Retinal pigment epithelial cell (primary cell): ENCODE measurements around the gene GUCA2A.
A peak's percentile ranks its signal among the peaks of the same experiment; 100 is the strongest.

Experiments used
- DNase-seq: peaks from one replicate; pipeline ENCODE4 v3.0.0-alpha.2; 2010; ENCODE audit warnings: low read depth
- H3K4me3 ChIP-seq: 2 replicates; pipeline ENCODE4 v1.5.1; 2011; ENCODE audit warnings: mild to moderate bottlenecking, low read length, control low read depth, moderate library complexity
- TF ChIP-seq, protein P1 (sequence below): conservative IDR thresholded peaks from 2 replicates; pipeline ENCODE4 v1.5.1; 2011; ENCODE audit warnings: low read depth, low read length, control low read depth, inconsistent platforms

The GUCA2A gene

DNA sequence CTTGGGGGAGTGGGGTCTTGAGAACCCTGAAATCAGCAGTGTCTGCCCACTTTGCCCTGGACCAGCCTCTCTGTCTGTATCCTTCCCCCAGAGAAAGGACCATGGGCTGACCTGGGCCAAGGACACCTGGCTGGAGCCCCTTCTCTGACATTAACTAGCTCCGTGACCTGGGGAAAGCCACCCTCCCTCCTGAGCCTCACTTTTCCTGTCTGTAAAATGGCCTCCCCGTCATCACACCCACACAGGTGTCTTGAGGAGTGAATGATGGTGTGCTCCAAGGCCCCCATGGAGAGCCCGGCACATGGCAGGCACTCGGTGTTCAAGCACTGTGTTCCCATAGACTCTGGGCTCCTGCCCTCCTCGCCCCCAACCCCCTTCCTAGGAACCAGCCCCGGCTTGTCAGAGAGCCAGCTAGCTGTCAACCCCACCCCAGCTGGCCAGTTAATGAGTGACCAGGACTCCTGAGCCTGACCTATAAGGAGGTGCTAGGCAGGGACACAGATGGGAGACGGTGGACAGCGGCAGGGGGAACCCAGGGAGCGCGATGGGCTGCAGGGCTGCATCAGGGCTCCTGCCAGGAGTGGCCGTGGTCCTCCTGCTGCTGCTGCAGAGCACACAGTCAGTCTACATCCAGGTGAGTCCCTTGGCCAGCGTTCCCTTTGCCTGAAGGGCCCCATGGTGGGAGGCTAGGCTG, 11.5 kb downstream of the GUCA2A start, which contains the start of gene GUCA2B:
TSS of gene GUCA2B (plus strand) at position 504 of the 694 bp plus-strand sequence. CDS start at position 545, 41 bp downstream.
- no peak within 1 kb of the TSS for H3K4me3 ChIP-seq
- DNase-seq = no peak
- TF ChIP-seq, protein P1, sequence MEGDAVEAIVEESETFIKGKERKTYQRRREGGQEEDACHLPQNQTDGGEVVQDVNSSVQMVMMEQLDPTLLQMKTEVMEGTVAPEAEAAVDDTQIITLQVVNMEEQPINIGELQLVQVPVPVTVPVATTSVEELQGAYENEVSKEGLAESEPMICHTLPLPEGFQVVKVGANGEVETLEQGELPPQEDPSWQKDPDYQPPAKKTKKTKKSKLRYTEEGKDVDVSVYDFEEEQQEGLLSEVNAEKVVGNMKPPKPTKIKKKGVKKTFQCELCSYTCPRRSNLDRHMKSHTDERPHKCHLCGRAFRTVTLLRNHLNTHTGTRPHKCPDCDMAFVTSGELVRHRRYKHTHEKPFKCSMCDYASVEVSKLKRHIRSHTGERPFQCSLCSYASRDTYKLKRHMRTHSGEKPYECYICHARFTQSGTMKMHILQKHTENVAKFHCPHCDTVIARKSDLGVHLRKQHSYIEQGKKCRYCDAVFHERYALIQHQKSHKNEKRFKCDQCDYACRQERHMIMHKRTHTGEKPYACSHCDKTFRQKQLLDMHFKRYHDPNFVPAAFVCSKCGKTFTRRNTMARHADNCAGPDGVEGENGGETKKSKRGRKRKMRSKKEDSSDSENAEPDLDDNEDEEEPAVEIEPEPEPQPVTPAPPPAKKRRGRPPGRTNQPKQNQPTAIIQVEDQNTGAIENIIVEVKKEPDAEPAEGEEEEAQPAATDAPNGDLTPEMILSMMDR = no peak

DNA sequence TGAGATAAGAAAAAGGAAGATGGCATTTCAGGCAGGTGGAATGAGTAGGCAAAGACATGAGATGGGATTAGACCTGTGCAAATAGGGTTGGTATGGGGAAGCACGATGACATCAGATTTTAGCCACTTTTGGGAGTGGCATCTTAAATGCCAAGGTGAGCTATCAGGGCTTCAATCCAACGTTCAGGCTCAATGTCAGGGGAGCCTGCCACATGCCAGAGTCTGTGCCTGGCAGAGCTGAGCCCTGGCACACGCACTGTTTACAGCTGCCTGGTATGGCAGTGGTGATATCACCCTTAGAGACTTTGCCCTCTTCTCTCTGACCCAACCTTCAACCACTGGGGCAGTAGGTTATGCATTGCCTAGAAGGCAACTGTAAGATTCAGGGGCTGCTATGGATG, 12.4 kb downstream of the GUCA2A start:
- no peak for DNase-seq
- TF ChIP-seq, protein P1 = no peak
- H3K4me3 ChIP-seq = no peak overlapping the region

DNA sequence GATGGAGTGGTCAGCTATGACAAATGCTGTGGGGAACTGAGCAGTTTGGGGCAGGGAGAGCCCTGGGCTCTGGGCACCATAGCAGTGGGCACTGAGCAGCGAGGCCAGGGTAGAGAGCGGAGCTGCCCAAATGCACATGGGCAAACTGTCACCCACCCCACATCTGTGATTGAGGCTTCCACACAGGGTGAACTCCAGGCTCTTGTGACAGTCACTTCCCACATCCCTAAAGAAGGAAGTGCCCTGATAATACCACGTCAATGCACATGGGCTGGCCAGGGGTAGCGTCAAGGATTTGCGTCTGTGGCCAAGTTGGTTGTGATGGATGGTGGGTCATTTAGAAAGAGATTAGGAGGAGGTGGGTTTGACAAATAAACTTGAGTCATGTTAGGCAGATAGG, 13.9 kb downstream of the GUCA2A start:
- DNase-seq = no peak
- TF ChIP-seq, protein P1 = no peak
- H3K4me3 ChIP-seq = no peak overlapping the region

DNA sequence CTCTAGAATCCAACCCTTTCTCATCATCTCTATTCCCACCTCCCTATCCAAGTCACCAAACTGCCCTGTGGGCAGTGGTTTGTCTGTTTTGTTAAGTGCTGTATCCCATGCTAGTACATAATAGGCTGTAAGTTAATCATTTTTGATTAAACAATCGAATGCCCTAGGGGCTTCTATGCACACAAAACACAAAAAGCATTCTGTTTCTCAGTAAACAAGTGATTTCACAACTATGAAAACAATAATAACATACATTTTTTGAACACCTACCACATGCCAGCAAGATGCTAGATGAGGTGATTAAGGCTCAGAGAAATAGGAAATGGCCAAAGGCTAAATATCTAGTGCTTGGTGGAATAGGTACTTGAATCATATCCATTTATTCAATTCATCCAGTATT, 16.4 kb downstream of the GUCA2A start:
- TF ChIP-seq, protein P1 = no peak
- no peak overlapping the region for H3K4me3 ChIP-seq
- DNase-seq = no peak

DNA sequence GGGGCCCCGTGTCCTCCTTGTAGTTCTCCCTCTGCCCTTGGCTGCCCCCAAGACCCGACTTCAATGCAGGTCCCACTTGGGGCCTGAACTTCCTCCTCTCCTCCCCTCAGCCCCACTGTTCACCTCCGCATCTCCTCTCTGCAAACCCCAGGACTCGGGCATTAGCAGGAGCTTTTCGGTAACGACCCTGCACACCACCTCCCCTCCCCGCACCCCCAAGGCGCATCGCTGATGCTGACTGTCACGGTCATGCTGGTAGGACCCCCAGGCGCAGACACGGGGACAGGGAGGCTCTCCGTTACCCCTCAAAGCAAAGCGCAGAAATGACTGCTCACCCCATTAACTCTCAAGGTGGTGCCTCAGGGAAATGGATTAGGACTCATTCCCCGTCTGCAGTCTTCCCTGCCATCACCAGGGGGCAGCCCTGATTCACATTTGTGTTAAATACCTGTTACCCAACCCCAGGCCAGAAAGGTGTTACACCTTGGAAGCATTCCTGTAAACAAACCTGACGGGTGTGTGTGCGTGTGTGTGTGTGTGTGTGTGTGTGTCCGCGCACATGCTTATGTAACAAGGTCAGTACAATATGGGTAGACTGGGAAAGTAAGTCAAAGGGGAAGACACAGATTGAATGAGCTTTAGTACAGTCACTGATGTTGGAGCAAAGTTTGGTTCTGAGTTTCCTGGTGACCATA, 17.8 kb downstream of the GUCA2A start:
- H3K4me3 ChIP-seq = no peak overlapping the region
- no peak for DNase-seq
- TF ChIP-seq, protein P1 = peak; percentile 97

DNA sequence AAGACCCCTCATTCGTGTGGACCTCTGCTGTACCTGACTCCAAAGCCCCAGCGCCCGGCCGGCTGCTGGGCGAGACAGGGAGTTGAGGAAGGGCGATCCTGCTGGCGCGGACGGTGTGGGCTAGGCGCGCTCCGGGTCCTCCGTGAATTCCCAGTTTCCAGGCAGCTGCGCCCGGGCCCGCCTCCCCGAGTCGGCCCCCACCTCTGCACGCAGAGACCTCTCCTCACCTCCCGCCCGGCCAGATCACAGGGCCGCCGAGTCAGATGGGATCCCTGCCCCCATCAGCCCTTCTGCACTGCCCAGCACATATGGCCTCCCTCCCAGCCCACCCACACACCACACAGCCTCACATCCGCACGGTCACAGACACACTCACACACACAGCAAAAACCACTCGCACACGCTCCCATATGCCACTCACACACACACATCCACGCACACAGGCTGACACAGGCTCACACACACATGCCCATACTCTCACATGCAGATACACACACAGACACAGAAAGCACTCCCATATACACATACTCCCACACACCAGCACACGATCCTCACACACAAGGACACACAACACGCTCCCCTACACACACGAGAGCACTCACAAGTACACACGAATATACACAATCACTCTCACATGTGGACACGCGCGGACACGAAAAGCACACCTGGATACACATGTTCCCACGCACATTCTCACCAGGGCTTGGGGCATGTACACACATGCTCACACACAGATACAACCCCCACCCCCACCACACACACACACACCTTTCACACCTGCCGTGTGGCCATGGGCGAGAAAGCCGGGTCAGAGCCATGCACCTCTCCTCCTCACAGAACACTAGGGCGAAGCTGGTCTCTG, 18.6 kb downstream of the GUCA2A start:
- no peak for DNase-seq
- TF ChIP-seq, protein P1 = no peak
- no peak overlapping the region for H3K4me3 ChIP-seq
